ENCODE measurements around the gene COPZ1.

- TF ChIP-seq TAF1 (IDR thresholded peaks at IDR 0.05; ENCODE audit: borderline replicate concordance, insufficient read depth, low read length) = no peak
- TF ChIP-seq POLR2AphosphoS5 (IDR thresholded peaks at IDR 0.05; ENCODE audit: low read depth, low read length) = no peak
- TF ChIP-seq SIN3A (IDR thresholded peaks at IDR 0.05; ENCODE audit: borderline replicate concordance, insufficient read depth, low read length) = no peak
- no peak for TF ChIP-seq REST (IDR thresholded peaks at IDR 0.05; ENCODE audit: insufficient read depth in 1 of 2, low read depth in 2 of 2, low read length in 2 of 2)
Measured at GRCh38 chr12:54390668-54391551, 66.0 kb downstream of the COPZ1 start.

Measured in PFSK-1 (cell line).